KMS-11 (cell line): ENCODE measurements around the gene NEU4.

Experiments
- H2AFZ ChIP-seq: fragments of 200-600 bp; sonication (generic); 2 replicates; pipeline ENCODE4 v1.6.1; 2016; ENCODE audit warnings: antibody characterized with exemption, mixed run types, low read depth
- H3K27ac ChIP-seq: fragments of 200-600 bp; sonication (generic); 2 replicates; pipeline ENCODE4 v1.6.1; 2016; ENCODE audit warnings: mild to moderate bottlenecking, mixed run types
- H3K27me3 ChIP-seq: fragments of 200-600 bp; sonication (generic); 2 replicates; pipeline ENCODE4 v1.6.1; 2017; ENCODE audit warnings: mild to moderate bottlenecking, low read depth, mixed run types, moderate library complexity; ENCODE audit not compliant: insufficient read depth
- H3K36me3 ChIP-seq: fragments of 200-600 bp; sonication (generic); 2 replicates; pipeline ENCODE4 v1.6.1; 2017; ENCODE audit warnings: mild to moderate bottlenecking, mixed run types; ENCODE audit not compliant: insufficient read depth
- H3K4me1 ChIP-seq: fragments of 200-600 bp; sonication (generic); 2 replicates; pipeline ENCODE4 v1.6.1; 2016; ENCODE audit warnings: mild to moderate bottlenecking, low read depth, mixed run types; ENCODE audit not compliant: poor library complexity, severe bottlenecking
- H3K4me2 ChIP-seq: fragments of 200-600 bp; sonication (generic); 2 replicates; pipeline ENCODE4 v1.7.0; 2016; ENCODE audit warnings: mild to moderate bottlenecking, mixed run types
- H3K4me3 ChIP-seq: fragments of 200-600 bp; sonication (generic); IDR thresholded peaks from 2 replicates; pipeline ENCODE4 v1.6.1; 2017; ENCODE audit warnings: low read depth, low read length, mixed read lengths; ENCODE audit not compliant: insufficient read depth
- H3K79me2 ChIP-seq: fragments of 200-600 bp; sonication (generic); 2 replicates; pipeline ENCODE4 v1.6.1; 2016; ENCODE audit warnings: low read depth, mixed run types; ENCODE audit not compliant: insufficient read depth
- H3K9ac ChIP-seq: fragments of 200-600 bp; sonication (generic); 2 replicates; pipeline ENCODE4 v1.6.1; 2016; ENCODE audit warnings: mild to moderate bottlenecking, mixed run types
- H4K20me1 ChIP-seq: fragments of 200-600 bp; sonication (generic); 2 replicates; pipeline ENCODE4 v1.6.1; 2016; ENCODE audit warnings: mild to moderate bottlenecking, mixed run types; ENCODE audit not compliant: insufficient read depth
- CTCF ChIP-seq: fragments of 200-600 bp; sonication (generic); conservative IDR thresholded peaks from 2 replicates; pipeline ENCODE4 v1.6.1; 2017; ENCODE audit warnings: low read depth, mild to moderate bottlenecking, antibody characterized with exemption, low read length, moderate library complexity, mixed read lengths

The NEU4 gene

DNA sequence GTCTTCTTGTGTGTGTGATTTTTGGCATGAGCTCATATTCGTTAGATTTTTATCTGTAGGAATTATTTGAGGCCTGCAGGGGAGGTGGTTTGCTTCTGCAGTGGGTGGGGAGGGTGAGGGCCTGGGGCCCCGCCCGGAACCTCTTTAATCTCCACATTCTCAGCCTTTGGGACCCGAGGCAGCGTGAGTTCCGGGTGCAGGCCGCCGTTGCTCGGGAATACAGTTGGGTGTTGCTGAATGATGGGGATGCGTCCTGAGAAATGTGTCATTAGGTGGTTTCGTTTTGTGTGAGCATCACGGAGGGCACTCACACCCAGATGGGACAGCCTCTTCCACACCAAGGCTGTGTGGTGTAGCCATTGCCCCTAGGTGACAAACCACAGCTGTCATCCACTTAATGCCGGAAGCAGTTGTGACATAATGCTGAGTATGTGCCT is 46.0 kb upstream of the NEU4 start:
- no peak overlapping the region for H2AFZ ChIP-seq
- no peaks in the 10 kb centered on the region for H3K27me3 ChIP-seq
- H3K4me1 ChIP-seq, result no peaks in the 10 kb centered on the region
- H3K27ac ChIP-seq, result no peak overlapping the region
- H3K79me2 ChIP-seq, result no peaks in the 10 kb centered on the region
- H4K20me1 ChIP-seq, result no peaks in the 10 kb centered on the region
- H3K4me2 ChIP-seq, result no peak overlapping the region
- no peak overlapping the region for H3K9ac ChIP-seq
- no peak overlapping the region for H3K4me3 ChIP-seq
- no peaks in the 10 kb centered on the region for H3K36me3 ChIP-seq
- TF ChIP-seq CTCF, result no peak

DNA sequence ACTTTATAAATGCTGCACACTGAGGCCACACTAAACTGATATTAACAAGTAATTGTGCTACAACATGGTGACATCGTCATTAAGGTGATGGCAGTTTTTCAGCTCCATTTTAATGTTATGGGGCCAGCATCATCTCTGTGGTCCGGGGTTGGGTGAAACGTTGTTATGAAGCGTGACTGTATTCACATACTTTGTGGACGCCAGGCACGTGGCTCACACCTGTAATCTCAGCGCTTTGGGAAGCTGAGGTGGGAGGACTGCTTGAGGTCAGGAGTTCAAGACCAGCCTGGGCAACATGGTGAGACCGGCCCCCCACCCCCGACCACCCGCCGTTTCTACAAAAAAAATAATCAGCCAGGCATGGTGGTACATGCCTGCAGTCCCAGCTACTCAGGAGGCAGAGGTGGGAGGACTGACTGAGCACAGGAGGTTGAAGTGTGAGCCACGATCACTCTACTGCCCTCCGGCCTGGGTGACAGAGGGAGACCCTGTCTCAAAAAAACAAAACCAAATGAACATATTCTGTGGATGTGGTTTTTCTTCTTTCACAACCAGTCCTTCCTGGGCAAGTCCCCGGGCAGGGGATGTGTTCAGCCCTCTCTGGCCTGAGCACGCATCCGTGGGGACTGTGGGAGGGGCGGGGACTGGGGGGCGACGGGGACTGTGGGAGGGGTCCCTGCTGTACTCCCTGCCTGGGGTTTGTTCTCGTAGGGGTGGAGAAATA is 45.3 kb upstream of the NEU4 start:
- TF ChIP-seq CTCF, result no peak
- H3K4me1 ChIP-seq, result no peaks in the 10 kb centered on the region
- no peak overlapping the region for H3K4me3 ChIP-seq
- no peak overlapping the region for H3K27ac ChIP-seq
- H3K4me2 ChIP-seq, result no peak overlapping the region
- H3K27me3 ChIP-seq, result no peaks in the 10 kb centered on the region
- no peaks in the 10 kb centered on the region for H3K79me2 ChIP-seq
- no peak overlapping the region for H2AFZ ChIP-seq
- H3K9ac ChIP-seq, result no peak overlapping the region
- no peaks in the 10 kb centered on the region for H4K20me1 ChIP-seq
- no peaks in the 10 kb centered on the region for H3K36me3 ChIP-seq

DNA sequence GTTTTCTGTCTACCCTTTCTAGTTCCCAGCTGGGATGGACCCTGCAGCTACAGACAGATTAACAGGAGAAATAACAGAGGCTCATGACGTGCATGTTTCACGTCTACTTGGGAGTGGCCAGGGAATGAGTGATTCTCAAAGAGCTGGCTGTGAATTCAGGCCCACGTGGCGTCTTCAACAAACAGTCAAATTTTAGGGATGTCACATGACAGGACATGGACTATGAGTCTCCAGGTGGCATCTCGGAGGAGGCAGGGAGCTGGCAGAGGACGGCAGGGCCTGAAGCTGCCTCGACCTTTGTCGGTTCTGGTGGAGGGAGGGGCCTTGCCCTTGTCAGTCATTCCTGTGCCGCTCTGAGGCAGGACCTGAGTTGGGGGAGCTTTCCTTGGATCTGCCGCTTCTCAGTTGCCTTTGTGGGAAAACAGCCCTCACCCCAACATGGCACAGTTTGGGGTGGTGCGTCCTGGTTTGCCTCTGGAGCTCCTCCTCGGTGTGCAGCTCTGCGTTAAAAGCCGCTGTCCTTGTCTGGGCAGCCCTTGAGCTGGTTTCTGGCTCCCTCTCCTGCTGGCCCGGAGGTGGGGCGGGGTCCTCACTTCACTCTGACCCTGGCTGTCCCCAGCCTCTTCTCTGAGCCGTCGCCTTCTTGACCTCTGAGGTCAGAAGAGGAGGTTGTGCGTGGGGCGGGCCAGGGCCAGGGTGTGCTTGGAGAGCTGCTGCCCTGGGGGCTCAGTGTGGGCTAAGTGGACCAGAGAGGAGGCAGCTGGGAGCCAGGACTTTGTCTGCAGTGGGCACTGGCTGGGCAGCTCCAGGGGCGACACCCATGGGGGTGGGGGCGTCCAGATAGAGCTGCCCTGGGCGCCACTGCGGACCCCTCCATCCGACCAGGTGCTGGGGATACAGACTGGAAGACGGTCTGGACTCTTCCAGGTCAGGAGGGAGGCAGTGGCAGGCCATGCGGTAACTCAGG is 44.4 kb upstream of the NEU4 start:
- Histone ChIP-seq H3K4me3 (no peak overlapping the region), H3K4me2 (no peak overlapping the region), H3K9ac (no peak overlapping the region), H3K79me2 (no peaks in the 10 kb centered on the region), H4K20me1 (no peaks in the 10 kb centered on the region), H3K27ac (no peak overlapping the region), H3K4me1 (no peaks in the 10 kb centered on the region), H3K36me3 (no peaks in the 10 kb centered on the region), H3K27me3 (no peaks in the 10 kb centered on the region), H2AFZ (no peak overlapping the region)
- no peak for TF ChIP-seq CTCF

- H3K36me3 ChIP-seq, result no peaks in the 10 kb centered on the region
- H3K79me2 ChIP-seq, result no peaks in the 10 kb centered on the region
- no peak overlapping the region for H3K27ac ChIP-seq
- H3K4me2 ChIP-seq, result no peak overlapping the region
- no peak overlapping the region for H2AFZ ChIP-seq
- peaks cover 4% of the 10 kb centered on the region for H3K4me1 ChIP-seq
- H3K9ac ChIP-seq, result no peak overlapping the region
- H4K20me1 ChIP-seq, result no peaks in the 10 kb centered on the region
- no peak overlapping the region for H3K4me3 ChIP-seq
- no peak for TF ChIP-seq CTCF
- H3K27me3 ChIP-seq, result no peaks in the 10 kb centered on the region
These were observed 41.3 kb upstream of the NEU4 start for GRCh38 chr2:241767464-241768250.
